CD8-positive, alpha-beta memory T cell (primary cell): ENCODE data around the gene CACNA2D2. TPM values are rescaled to one million over a fixed set of nuclear protein-coding genes. Genes with fewer than 3 reads are reported as not detected.
"Not testable (repeated sequence)": the region's sequence is repeated elsewhere in the genome, so short reads cannot be mapped to it uniquely, and the experiment has no call there.

Experiments
- CTCF ChIA-PET: fragments of 350-600 bp; sonication (Branson Sonifier 250); formaldehyde crosslinking; loops from one replicate; lab custom pipeline; 2021; ENCODE audit warnings: antibody characterized with exemption; lab: Charles Lee
- POLR2A ChIA-PET: fragments of 350-600 bp; sonication (Branson Sonifier 250); formaldehyde crosslinking; loops from one replicate; lab custom pipeline; 2021; ENCODE audit warnings: antibody characterized with exemption; lab: Charles Lee
- DNase-seq, 5 donors: peaks; one replicate each; pipeline versions ENCODE4 v3.0.0 to v3.0.0-alpha.2; 2020 to 2022; ENCODE audit warnings: mixed read lengths in 1 of 5
- H3K27ac ChIP-seq: one replicate; pipeline ENCODE4 v1.7.0; 2013; ENCODE audit warnings: low read depth, mild to moderate bottlenecking, low read length, moderate library complexity
- H3K27me3 ChIP-seq: 2 replicates; pipeline ENCODE4 v1.7.0; 2013; ENCODE audit warnings: low read length, mild to moderate bottlenecking; ENCODE audit not compliant: insufficient read depth, poor library complexity, severe bottlenecking
- H3K36me3 ChIP-seq: 2 replicates; pipeline ENCODE4 v1.7.0; 2013; ENCODE audit warnings: mild to moderate bottlenecking, low read length, moderate library complexity; ENCODE audit not compliant: insufficient read depth
- H3K4me1 ChIP-seq: 2 replicates; pipeline ENCODE4 v1.7.0; 2013; ENCODE audit warnings: mild to moderate bottlenecking, low read length, moderate library complexity; ENCODE audit not compliant: insufficient read depth
- H3K4me3 ChIP-seq: 2 replicates; pipeline ENCODE4 v1.7.0; 2013; ENCODE audit warnings: mild to moderate bottlenecking, low read length
- H3K9me3 ChIP-seq: 2 replicates; pipeline ENCODE4 v1.7.0; 2013; ENCODE audit warnings: mild to moderate bottlenecking, low read length
- H3K27ac Mint-ChIP-seq, 8 donors: one replicate each; pipeline ENCODE4 v1.8.0; 2020 to 2021; ENCODE audit warnings: mixed read lengths in 8 of 8, mild to moderate bottlenecking in 6 of 8, inconsistent platforms in 3 of 8, moderate library complexity in 3 of 8
- H3K27me3 Mint-ChIP-seq, 2 donors: one replicate each; pipeline ENCODE4 v1.8.0; 2020 to 2021; ENCODE audit warnings: mixed read lengths in 2 of 2, mild to moderate bottlenecking in 1 of 2, moderate library complexity in 1 of 2
- H3K36me3 Mint-ChIP-seq, 3 donors: one replicate each; pipeline ENCODE4 v1.8.0; 2020 to 2021; ENCODE audit warnings: mixed read lengths in 3 of 3, inconsistent platforms in 1 of 3, mild to moderate bottlenecking in 1 of 3
- H3K4me1 Mint-ChIP-seq, 3 donors: one replicate each; pipeline ENCODE4 v1.8.0; 2020 to 2021; ENCODE audit warnings: mixed read lengths in 3 of 3, inconsistent platforms in 1 of 3, mild to moderate bottlenecking in 1 of 3
- H3K4me3 Mint-ChIP-seq, 7 donors: one replicate each; pipeline ENCODE4 v1.8.0; 2020 to 2021; ENCODE audit warnings: mixed read lengths in 7 of 7, mild to moderate bottlenecking in 6 of 7, moderate library complexity in 4 of 7, inconsistent platforms in 2 of 7
- H3K9me3 Mint-ChIP-seq, 5 donors: one replicate each; pipeline ENCODE4 v1.8.0; 2020 to 2022; ENCODE audit warnings: mixed read lengths in 5 of 5, mild to moderate bottlenecking in 3 of 5, moderate library complexity in 2 of 5, inconsistent platforms in 1 of 5
- polyA plus RNA-seq: library from polyadenylated mRNA; unstranded; fragments of 300-500 nt; fragmentation: Illumina TruSeq; gene quantifications from one replicate; pipeline ENCODE4 v1.2.3, GENCODE V29; 2021
- total RNA-seq, 2 experiments: library from RNA; stranded (reverse); gene quantifications; one replicate each; pipeline ENCODE4 v1.2.3, GENCODE V29; 2021

CACNA2D2 gene
- total and polyA plus RNA-seq, 3 experiments from 2014 or later, result 0.73 to 2.6 (median 1.1) TPM

DNA sequence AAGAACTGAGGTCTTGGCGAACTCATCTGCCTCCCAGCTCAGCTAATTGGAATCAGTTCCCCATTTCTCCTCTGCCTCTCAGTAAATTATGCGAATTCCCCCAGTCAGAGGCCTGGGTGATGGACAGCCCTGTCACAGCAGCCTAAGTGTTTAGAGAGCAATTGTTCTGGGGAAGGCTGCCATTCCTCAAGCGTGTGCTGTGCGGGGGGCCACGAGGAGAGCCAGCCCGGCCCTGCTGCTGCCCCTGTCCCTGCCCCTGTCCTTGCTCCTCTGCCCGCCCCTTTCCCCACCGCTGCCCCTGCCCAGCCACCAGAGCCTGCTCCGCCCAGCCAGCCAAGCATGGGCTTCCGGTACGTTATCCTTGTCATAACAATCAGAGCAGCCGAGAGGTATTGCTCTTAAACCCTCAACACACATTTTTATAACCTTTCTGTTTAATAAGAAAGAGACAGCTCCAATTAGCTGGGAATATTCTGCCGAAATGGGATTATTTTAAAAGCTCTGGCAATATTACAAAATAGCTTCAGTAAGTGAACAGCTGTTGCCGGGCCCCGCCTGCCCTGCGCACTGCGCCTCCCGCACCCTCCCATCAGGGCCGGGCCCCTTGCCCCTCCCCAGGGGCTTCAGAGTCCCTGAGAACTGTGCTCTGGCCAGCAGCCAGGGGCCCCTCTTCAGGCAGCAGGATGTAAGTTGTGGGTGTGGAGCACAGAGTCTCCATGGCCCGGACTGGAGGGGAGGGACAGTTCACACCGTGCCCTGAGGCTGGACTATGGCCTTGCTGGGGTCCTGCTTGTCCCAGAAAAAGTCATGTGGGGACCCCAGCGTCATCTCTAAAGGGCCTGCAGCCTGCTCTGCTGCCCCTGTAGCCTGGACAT is 12.4 kb upstream of the CACNA2D2 start:
- no peak overlapping the region for H3K27ac ChIP-seq
- POLR2A ChIA-PET, result no interaction called here

DNA sequence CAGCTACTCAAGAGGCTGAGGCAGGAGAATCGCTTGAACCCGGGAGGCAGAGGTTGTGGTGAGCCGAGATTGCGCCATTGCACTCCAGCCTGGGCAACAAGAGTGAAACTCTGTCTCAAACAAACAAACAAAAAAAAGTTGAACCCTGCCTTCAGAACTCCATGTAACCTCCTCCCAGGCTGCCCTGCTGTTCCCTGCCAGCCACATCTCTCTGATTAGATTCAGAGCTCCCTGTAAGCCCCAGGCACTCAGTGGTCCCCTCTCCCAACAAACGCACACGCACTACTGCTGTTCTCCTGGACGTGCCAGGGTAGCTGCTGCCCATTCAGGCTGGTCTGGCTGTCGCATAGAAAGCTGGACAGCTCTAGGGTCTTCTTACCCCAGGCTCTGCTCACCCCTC is 9.5 kb upstream of the CACNA2D2 start:
- POLR2A ChIA-PET, H3K36me3 Mint-ChIP-seq, DNase-seq, H3K4me1 ChIP-seq, H3K27me3 ChIP-seq, CTCF ChIA-PET, H3K4me3 ChIP-seq, H3K27me3 Mint-ChIP-seq, H3K9me3 ChIP-seq, H3K9me3 Mint-ChIP-seq, H3K4me1 Mint-ChIP-seq, H3K36me3 ChIP-seq, H3K4me3 Mint-ChIP-seq, H3K27ac ChIP-seq: not testable (repeated sequence)
- H3K27ac Mint-ChIP-seq, result peak overlapping the region in 2 of 8 donors; percentile 75 to 78

More for the DNA sequence above, 12.4 kb upstream of the CACNA2D2 start:
- Mint-ChIP-seq H3K36me3 (no peaks in the 10 kb centered on the region), H3K27ac (peak overlapping the region in 1 of 8 donors; percentile 87), H3K9me3 (no peaks in the 10 kb centered on the region), H3K27me3 (peaks cover 3 to 10% of the 10 kb centered on the region in 2 donors), H3K4me1 (peaks cover 6 to 14% (median 10%) of the 10 kb centered on the region in 3 donors), H3K4me3 (no peak overlapping the region)
- H3K4me3 ChIP-seq, result no peak overlapping the region
- CTCF ChIA-PET, result interaction anchor here (1.1 to 2.3 kb wide), 3 partner anchors 12 to 100 kb away, joined by 3 to 9 read pairs (median 4); partner anchors contain the start of gene CACNA2D2
- no peaks in the 10 kb centered on the region for H3K27me3 ChIP-seq
- H3K4me1 ChIP-seq, result no peaks in the 10 kb centered on the region
- no peak for DNase-seq
- no peaks in the 10 kb centered on the region for H3K9me3 ChIP-seq
- H3K36me3 ChIP-seq, result no peaks in the 10 kb centered on the region

DNA sequence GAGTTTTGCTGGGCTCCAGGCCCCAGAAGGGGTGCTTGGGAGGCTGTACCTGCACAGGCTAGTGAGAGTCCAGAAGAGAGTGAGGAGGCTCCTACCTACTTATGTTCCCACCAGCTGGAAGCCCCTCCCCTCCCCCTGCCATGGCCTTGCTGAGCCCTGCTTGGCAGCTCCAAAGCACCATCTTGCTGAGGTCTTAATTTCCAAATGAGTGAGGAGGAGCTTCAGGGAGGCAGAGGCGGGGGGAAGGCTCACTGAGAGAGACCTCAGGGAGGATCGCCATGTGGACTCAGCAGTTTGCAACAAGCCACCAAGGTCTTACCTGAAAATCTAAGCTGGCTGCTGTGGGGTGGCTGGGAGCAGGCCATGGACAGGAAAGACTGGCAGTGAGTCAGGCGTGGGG is 8.7 kb upstream of the CACNA2D2 start:
- peaks cover 0 to 9% (median 0%) of the 10 kb centered on the region in 3 donors for H3K4me1 Mint-ChIP-seq
- no peak overlapping the region for H3K27ac Mint-ChIP-seq
- ChIA-PET POLR2A (no interaction called here), CTCF (no interaction called here)
- H3K4me1 ChIP-seq, result no peaks in the 10 kb centered on the region
- H3K9me3 Mint-ChIP-seq, result no peaks in the 10 kb centered on the region
- DNase-seq, result no peak
- H3K36me3 Mint-ChIP-seq, result no peaks in the 10 kb centered on the region
- peaks cover 0 to 2% of the 10 kb centered on the region in 2 donors for H3K27me3 Mint-ChIP-seq
- H3K4me3 ChIP-seq, result no peak overlapping the region
- H3K4me3 Mint-ChIP-seq, result no peak overlapping the region
- H3K9me3 ChIP-seq, result no peaks in the 10 kb centered on the region
- no peak overlapping the region for H3K27ac ChIP-seq
- no peaks in the 10 kb centered on the region for H3K27me3 ChIP-seq
- H3K36me3 ChIP-seq, result no peaks in the 10 kb centered on the region

DNA sequence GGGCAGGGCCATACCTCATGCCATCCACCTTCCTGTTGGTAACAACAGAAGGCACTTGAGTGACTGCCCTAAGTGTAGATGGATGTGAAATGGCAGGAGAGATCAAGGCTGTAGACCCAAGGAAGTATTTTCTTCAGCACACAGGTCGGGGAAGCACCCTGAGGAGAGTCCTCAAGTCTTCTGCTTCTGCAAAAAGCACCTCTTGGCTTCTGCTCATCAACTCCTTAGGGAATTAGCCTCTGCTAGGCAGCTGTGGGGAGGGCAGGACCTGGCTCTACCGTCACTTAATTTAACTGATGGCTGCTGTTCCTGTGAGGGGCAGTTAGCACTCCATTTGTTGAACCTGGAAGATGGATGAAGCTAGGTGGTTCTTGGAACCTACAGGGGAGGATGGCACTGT is 6.9 kb upstream of the CACNA2D2 start:
- no peaks in the 10 kb centered on the region for H3K4me1 Mint-ChIP-seq
- no peak overlapping the region for H3K27ac Mint-ChIP-seq
- Histone ChIP-seq H3K9me3 (no peaks in the 10 kb centered on the region), H3K4me3 (no peak overlapping the region), H3K27me3 (no peaks in the 10 kb centered on the region), H3K27ac (no peak overlapping the region), H3K36me3 (no peaks in the 10 kb centered on the region), H3K4me1 (no peaks in the 10 kb centered on the region)
- ChIA-PET POLR2A (no interaction called here), CTCF (no interaction called here)
- H3K36me3 Mint-ChIP-seq, result no peaks in the 10 kb centered on the region
- no peak for DNase-seq
- H3K27me3 Mint-ChIP-seq, result peaks cover 0 to 2% of the 10 kb centered on the region in 2 donors
- H3K4me3 Mint-ChIP-seq, result no peak overlapping the region
- no peaks in the 10 kb centered on the region for H3K9me3 Mint-ChIP-seq

DNA sequence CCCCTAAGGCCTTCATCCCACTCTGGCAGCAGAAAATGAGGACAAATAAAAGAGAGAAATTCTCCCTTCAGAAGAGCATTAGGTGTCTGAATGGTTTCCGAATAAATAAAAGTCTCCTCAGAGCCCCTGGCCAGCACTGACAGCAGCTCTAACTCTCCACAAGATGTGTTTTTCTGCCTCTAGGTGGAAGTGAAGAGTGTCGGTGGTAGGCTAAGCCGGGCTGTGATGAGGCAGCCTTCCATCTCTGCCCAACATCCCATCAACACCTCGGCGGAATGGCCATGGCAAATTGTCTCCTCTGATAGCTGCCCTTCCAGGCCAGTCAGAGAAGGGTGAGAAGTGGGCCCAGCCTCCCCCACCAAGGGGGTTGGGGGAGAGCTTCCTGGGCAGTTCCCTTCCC is 6.3 kb upstream of the CACNA2D2 start:
- Mint-ChIP-seq H3K4me3 (no peak overlapping the region), H3K36me3 (no peaks in the 10 kb centered on the region), H3K27ac (no peak overlapping the region), H3K4me1 (no peaks in the 10 kb centered on the region), H3K9me3 (no peaks in the 10 kb centered on the region), H3K27me3 (peaks cover 0 to 4% of the 10 kb centered on the region in 2 donors)
- ChIA-PET POLR2A (no interaction called here), CTCF (no interaction called here)
- no peaks in the 10 kb centered on the region for H3K4me1 ChIP-seq
- no peaks in the 10 kb centered on the region for H3K36me3 ChIP-seq
- H3K27me3 ChIP-seq, result no peaks in the 10 kb centered on the region
- DNase-seq, result no peak
- no peaks in the 10 kb centered on the region for H3K9me3 ChIP-seq
- H3K4me3 ChIP-seq, result no peak overlapping the region
- H3K27ac ChIP-seq, result no peak overlapping the region

DNA sequence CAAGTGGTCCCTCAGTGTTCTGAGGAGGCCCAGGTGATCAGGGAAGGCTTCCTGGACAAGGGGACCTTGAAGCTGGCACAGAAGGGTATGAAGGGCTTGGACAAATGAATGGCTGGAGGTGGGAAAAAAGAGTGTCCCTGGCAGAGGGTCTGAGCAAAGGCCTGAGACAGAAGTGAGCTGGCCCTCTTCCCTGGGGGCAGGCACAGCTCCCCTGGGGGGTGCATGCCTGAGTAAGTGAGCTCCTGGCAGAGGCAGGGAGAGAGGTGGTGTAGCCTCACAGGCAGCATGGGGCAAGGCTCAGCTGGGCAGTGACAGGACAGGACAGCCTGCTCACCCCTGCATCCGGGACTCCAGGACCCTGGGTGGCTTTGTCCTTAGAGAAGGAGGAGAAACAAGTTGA is 5.4 kb upstream of the CACNA2D2 start:
- H3K27me3 Mint-ChIP-seq, result peaks cover 0 to 2% of the 10 kb centered on the region in 2 donors
- H3K9me3 Mint-ChIP-seq, result no peaks in the 10 kb centered on the region
- H3K36me3 ChIP-seq, result no peaks in the 10 kb centered on the region

DNA sequence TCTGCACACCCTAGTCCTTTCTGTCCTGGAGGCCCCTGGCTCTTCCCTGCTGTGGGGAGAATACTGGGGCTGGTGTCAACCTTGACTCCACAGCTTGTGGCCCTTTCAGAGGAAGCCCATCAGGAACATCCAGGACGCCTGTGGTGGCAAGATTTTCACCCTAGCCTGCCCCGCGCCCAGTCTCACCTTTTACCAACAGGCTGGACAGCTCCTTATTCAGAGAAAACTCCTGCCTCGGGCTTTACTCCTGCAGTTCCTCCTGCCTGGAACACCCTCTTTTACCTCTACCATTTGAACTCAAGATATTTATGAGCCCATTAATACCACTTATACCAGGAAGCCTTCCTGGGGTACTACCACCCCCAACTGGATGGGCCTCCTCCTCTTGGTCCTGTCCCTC is 2.7 kb upstream of the CACNA2D2 start:
- CTCF ChIA-PET, result no interaction called here
- no peaks in the 10 kb centered on the region for H3K9me3 ChIP-seq
- Mint-ChIP-seq H3K4me1 (peaks cover 7 to 18% (median 8%) of the 10 kb centered on the region in 3 donors), H3K27ac (no peak overlapping the region), H3K9me3 (no peaks in the 10 kb centered on the region), H3K4me3 (peak overlapping the region in 1 of 7 donors; percentile 69), H3K27me3 (peaks cover 4 to 6% of the 10 kb centered on the region in 2 donors), H3K36me3 (no peaks in the 10 kb centered on the region)
- peaks cover 9% of the 10 kb centered on the region for H3K4me1 ChIP-seq
- POLR2A ChIA-PET, result no interaction called here
- no peak for DNase-seq
- H3K36me3 ChIP-seq, result no peaks in the 10 kb centered on the region
- H3K27me3 ChIP-seq, result peaks cover 5% of the 10 kb centered on the region
- no peak overlapping the region for H3K4me3 ChIP-seq
- H3K27ac ChIP-seq, result no peak overlapping the region

More for the DNA sequence above, 5.4 kb upstream of the CACNA2D2 start:
- ChIA-PET CTCF (no interaction called here), POLR2A (no interaction called here)
- Mint-ChIP-seq H3K4me1 (peaks cover 0 to 4% (median 0%) of the 10 kb centered on the region in 3 donors), H3K27ac (peak overlapping the region in 1 of 8 donors; percentile 90), H3K36me3 (no peaks in the 10 kb centered on the region), H3K4me3 (no peak overlapping the region)
- H3K4me3 ChIP-seq, result no peak overlapping the region
- DNase-seq, result no peak
- H3K27me3 ChIP-seq, result no peaks in the 10 kb centered on the region
- no peak overlapping the region for H3K27ac ChIP-seq
- no peaks in the 10 kb centered on the region for H3K4me1 ChIP-seq
- no peaks in the 10 kb centered on the region for H3K9me3 ChIP-seq

DNA sequence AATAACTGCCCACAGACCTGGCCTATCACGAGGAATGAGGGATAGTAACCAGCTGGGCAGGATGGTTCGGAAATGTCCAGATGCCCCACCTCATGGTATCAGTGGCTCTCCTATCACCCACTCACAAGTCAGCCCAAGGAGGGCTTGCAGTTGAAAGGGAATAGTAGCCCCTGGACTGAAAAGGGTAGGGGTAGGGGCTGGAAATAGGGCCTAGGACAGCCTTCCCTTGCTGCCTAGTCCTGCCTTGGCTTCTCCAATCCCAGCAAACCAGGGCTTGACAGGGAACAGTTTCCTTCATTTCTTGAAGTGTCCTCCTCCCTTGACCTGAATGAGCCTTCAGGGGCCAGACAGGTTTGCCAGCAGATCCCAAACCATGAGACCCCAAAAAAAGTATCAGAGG is 1.2 kb upstream of the CACNA2D2 start:
- no peak for DNase-seq
- H3K4me3 ChIP-seq, result no peak overlapping the region
- Mint-ChIP-seq H3K9me3 (no peaks in the 10 kb centered on the region), H3K27me3 (peaks cover 6 to 7% of the 10 kb centered on the region in 2 donors), H3K4me3 (peak overlapping the region in 6 of 7 donors; percentile 16 to 84 (median 60)), H3K36me3 (no peaks in the 10 kb centered on the region), H3K4me1 (peaks cover 7 to 23% (median 10%) of the 10 kb centered on the region in 3 donors), H3K27ac (no peak overlapping the region)
- H3K4me1 ChIP-seq, result peaks cover 9% of the 10 kb centered on the region
- H3K27ac ChIP-seq, result no peak overlapping the region
- ChIA-PET POLR2A (interaction anchor here (1.0 kb wide), 1 partner anchor 140 kb away, joined by 3 read pairs; no protein-coding TSS in a partner anchor), CTCF (interaction anchor here (1.7 kb wide), 1 partner anchor 37 kb away, joined by 6 read pairs; no protein-coding TSS in a partner anchor)
- peaks cover 5% of the 10 kb centered on the region for H3K27me3 ChIP-seq
- H3K36me3 ChIP-seq, result no peaks in the 10 kb centered on the region
- no peaks in the 10 kb centered on the region for H3K9me3 ChIP-seq
